OCI-LY1 (cell line): ENCODE measurements around the gene CFH.
"Not testable (repeated sequence)": the region's sequence is repeated elsewhere in the genome, so short reads cannot be mapped to it uniquely, and the experiment has no call there.

ENCODE experiments used
- H2AFZ ChIP-seq: fragments of 200-600 bp; sonication (generic), shearing (Covaris generic); 2 replicates; pipeline ENCODE4 v1.6.0; 2014; ENCODE audit warnings: antibody characterized with exemption, mild to moderate bottlenecking, low read length
- H3F3A ChIP-seq: fragments of 200-600 bp; sonication (generic), shearing (Covaris generic); 2 replicates; pipeline ENCODE4 v1.6.0; 2014; ENCODE audit warnings: mild to moderate bottlenecking, antibody characterized with exemption, low read length, moderate library complexity; ENCODE audit not compliant: insufficient read depth
- H3K27ac ChIP-seq: fragments of 200-600 bp; sonication (generic); 2 replicates; pipeline ENCODE4 v1.5.1; 2014; ENCODE audit warnings: low read length, mixed run types, mild to moderate bottlenecking, low read depth; ENCODE audit not compliant: poor library complexity, severe bottlenecking
- H3K27me3 ChIP-seq: fragments of 200-600 bp; sonication (generic); 2 replicates; pipeline ENCODE4 v1.6.0; 2014; ENCODE audit warnings: antibody characterized with exemption, mild to moderate bottlenecking, low read length, moderate library complexity; ENCODE audit not compliant: insufficient read depth
- H3K36me3 ChIP-seq: fragments of 200-600 bp; sonication (generic); 2 replicates; pipeline ENCODE4 v1.6.1; 2014; ENCODE audit warnings: mild to moderate bottlenecking, antibody characterized with exemption, low read length, moderate library complexity, mixed read lengths; ENCODE audit not compliant: insufficient read depth
- H3K4me1 ChIP-seq: fragments of 200-600 bp; sonication (generic); 2 replicates; pipeline ENCODE4 v1.5.1; 2014; ENCODE audit warnings: mild to moderate bottlenecking, low read length, moderate library complexity; ENCODE audit not compliant: insufficient read depth, severe bottlenecking
- H3K4me2 ChIP-seq: fragments of 200-600 bp; sonication (generic), shearing (Covaris generic); 2 replicates; pipeline ENCODE4 v1.6.1; 2014; ENCODE audit warnings: low read length
- H3K4me3 ChIP-seq: fragments of 200-600 bp; sonication (generic); 2 replicates; pipeline ENCODE4 v1.5.1; 2014; ENCODE audit warnings: low read length, low read depth, mild to moderate bottlenecking, mixed read lengths; ENCODE audit not compliant: poor library complexity, severe bottlenecking
- H3K79me2 ChIP-seq: fragments of 200-600 bp; shearing (Covaris generic); 2 replicates; pipeline ENCODE4 v1.6.1; 2016; ENCODE audit warnings: mixed run types, low read length, mixed read lengths; ENCODE audit not compliant: insufficient read depth
- H3K9ac ChIP-seq: fragments of 200-600 bp; sonication (generic), shearing (Covaris generic); 2 replicates; pipeline ENCODE4 v1.6.1; 2014; ENCODE audit warnings: mild to moderate bottlenecking, low read length, mixed read lengths
- H3K9me2 ChIP-seq: fragments of 200-600 bp; sonication (generic), shearing (Covaris generic); 2 replicates; pipeline ENCODE4 v1.6.1; 2014; ENCODE audit warnings: low read depth, mild to moderate bottlenecking, low read length, mixed read lengths
- H3K9me3 ChIP-seq: fragments of 200-600 bp; shearing (Covaris generic); 2 replicates; pipeline ENCODE4 v1.6.1; 2014; ENCODE audit warnings: low read length, mixed read lengths
- H4K20me1 ChIP-seq: fragments of 200-600 bp; sonication (generic), shearing (Covaris generic); 2 replicates; pipeline ENCODE4 v1.6.0; 2016; ENCODE audit warnings: mild to moderate bottlenecking, low read length; ENCODE audit not compliant: insufficient read depth
- CTCF ChIP-seq: fragments of 200-600 bp; sonication (generic), shearing (Covaris generic); IDR thresholded peaks from 2 replicates; pipeline ENCODE4 v1.5.1; 2017; ENCODE audit warnings: mild to moderate bottlenecking, antibody characterized with exemption, low read length, moderate library complexity, mixed read lengths
- EZH2 ChIP-seq: fragments of 200-600 bp; sonication (generic), shearing (Covaris generic); IDR thresholded peaks from 2 replicates; pipeline ENCODE4 v1.8.0; 2017; ENCODE audit warnings: borderline replicate concordance, mixed run types, mild to moderate bottlenecking, antibody characterized with exemption, low read length, moderate library complexity, mixed read lengths

CFH gene

GRCh38 chr1:196779093-196779492, 127.2 kb downstream of the CFH start:
- no peaks in the 10 kb centered on the region for H3K79me2 ChIP-seq
- TF ChIP-seq EZH2, result no peak
- no peak for TF ChIP-seq CTCF
- H2AFZ ChIP-seq, result no peak overlapping the region

DNA sequence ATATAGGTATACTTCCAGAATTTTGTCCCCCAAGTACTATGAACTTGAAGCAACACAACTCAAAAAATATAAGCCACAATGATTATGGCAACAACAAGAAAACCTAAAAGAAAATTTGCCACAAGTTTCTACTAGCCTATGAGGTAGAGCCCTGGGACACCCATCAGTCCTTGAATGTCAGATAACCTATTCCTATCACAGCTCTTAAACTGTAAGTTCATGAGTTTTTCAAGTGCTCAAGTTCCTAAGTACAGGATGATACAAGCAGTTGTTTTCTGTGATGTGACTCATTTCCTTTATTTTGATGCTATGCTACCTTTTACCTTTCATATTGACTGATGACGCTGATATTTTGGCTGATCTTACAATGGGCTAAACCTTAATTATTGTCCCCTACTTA, 139.4 kb downstream of the CFH start:
- H3K4me1 ChIP-seq, H3K4me3 ChIP-seq, H3K9me2 ChIP-seq, H3F3A ChIP-seq, H3K27ac ChIP-seq, H3K9ac ChIP-seq, H3K79me2 ChIP-seq, H2AFZ ChIP-seq, H3K36me3 ChIP-seq, H3K9me3 ChIP-seq, H3K4me2 ChIP-seq, H4K20me1 ChIP-seq, H3K27me3 ChIP-seq: not testable (repeated sequence)

More at GRCh38 chr1:196779093-196779492, 127.2 kb downstream of the CFH start:
- H3K9me3 ChIP-seq, result no peaks in the 10 kb centered on the region
- H3K4me3 ChIP-seq, result no peak overlapping the region
- H3K4me1 ChIP-seq, result no peaks in the 10 kb centered on the region
- no peak overlapping the region for H3K4me2 ChIP-seq
- no peaks in the 10 kb centered on the region for H3F3A ChIP-seq
- no peaks in the 10 kb centered on the region for H4K20me1 ChIP-seq
- no peak overlapping the region for H3K9ac ChIP-seq
- no peaks in the 10 kb centered on the region for H3K36me3 ChIP-seq
- H3K9me2 ChIP-seq, result no peaks in the 10 kb centered on the region
- H3K27me3 ChIP-seq, result no peaks in the 10 kb centered on the region
- no peak overlapping the region for H3K27ac ChIP-seq

DNA sequence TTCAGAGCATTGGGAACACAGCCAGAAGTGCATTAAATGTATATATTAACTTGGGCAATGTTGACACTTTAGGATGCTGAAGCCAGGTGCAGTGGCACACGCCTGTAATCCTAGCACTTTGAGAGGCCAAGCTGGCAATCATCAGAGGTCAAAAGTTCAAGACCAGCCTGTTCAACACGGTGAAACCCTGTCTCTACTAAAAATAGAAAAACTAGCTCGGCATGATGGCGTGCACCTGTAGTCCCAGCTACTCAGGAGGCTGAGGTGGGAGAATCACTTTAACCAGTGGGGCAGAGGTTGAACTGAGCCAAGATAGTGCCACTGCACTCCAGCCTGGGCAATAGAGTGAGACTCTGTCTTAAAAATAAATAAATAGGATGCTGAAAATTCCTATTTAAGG, 142.3 kb downstream of the CFH start:
- not testable (repeated sequence) for H3K4me2 ChIP-seq, H3K27me3 ChIP-seq, H3K9me2 ChIP-seq, H3K79me2 ChIP-seq, H3K27ac ChIP-seq, H3K36me3 ChIP-seq, H3K9me3 ChIP-seq, H3F3A ChIP-seq, H2AFZ ChIP-seq, H3K4me3 ChIP-seq, H3K4me1 ChIP-seq, H4K20me1 ChIP-seq, H3K9ac ChIP-seq
